Measurements from ENCODE around the gene ARL13B. TPM values are rescaled to one million over a fixed set of nuclear protein-coding genes. Genes with fewer than 3 reads are reported as not detected.

ARL13B gene
- total and polyA plus RNA-seq, 3 donors from 2014 or later: 6.2 to 15.4 (median 14.9) TPM

GRCh38 chr3:94089126-94089525, 109.2 kb downstream of the ARL13B start:
- Histone ChIP-seq H3K27me3 (no peaks in the 10 kb centered on the region), H3K4me3 (no peak overlapping the region), H3K36me3 (ENCODE audit: low read depth, missing control alignments) (no peaks in the 10 kb centered on the region), H3K9me3 (no peaks in the 10 kb centered on the region), H3K27ac (no peak overlapping the region), H3K4me1 (peaks cover 10% of the 10 kb centered on the region)
- no peak for DNase-seq
- no peak for TF ChIP-seq POLR2A (IDR thresholded peaks at IDR 0.05)
- no peak for TF ChIP-seq CTCF (IDR thresholded peaks at IDR 0.05)
- intact Hi-C loops (cut with DNase I; ENCODE audit: low total_unique reads): no loop called here
- 55 to 81% methylated on average over 1 of the region's 1 CpG for WGBS, 2 donors

- Histone ChIP-seq H3K4me1 (peaks cover 10% of the 10 kb centered on the region), H3K9me3 (no peaks in the 10 kb centered on the region), H3K36me3 (ENCODE audit: low read depth, missing control alignments) (no peaks in the 10 kb centered on the region), H3K4me3 (no peak overlapping the region), H3K27me3 (no peaks in the 10 kb centered on the region), H3K27ac (no peak overlapping the region)
- no peak for TF ChIP-seq CTCF (IDR thresholded peaks at IDR 0.05)
- TF ChIP-seq POLR2A (IDR thresholded peaks at IDR 0.05): no peak
- intact Hi-C loops (cut with DNase I; ENCODE audit: low total_unique reads): no loop called here
- no peak for DNase-seq
- 92 to 93% methylated on average over 1 of the region's 1 CpG for WGBS, 2 donors
Observed at GRCh38 chr3:94092086-94092485, 112.1 kb downstream of the ARL13B start.

GRCh38 chr3:94093151-94093550, 113.2 kb downstream of the ARL13B start:
- no peak overlapping the region for H3K4me3 ChIP-seq
- H3K36me3 ChIP-seq (ENCODE audit: low read depth, missing control alignments): no peaks in the 10 kb centered on the region
- no peaks in the 10 kb centered on the region for H3K9me3 ChIP-seq
- H3K4me1 ChIP-seq: peaks cover 7% of the 10 kb centered on the region
- no peaks in the 10 kb centered on the region for H3K27me3 ChIP-seq
- intact Hi-C loops (cut with DNase I; ENCODE audit: low total_unique reads): no loop called here
- H3K27ac ChIP-seq: no peak overlapping the region
- no peak for TF ChIP-seq CTCF (IDR thresholded peaks at IDR 0.05)
- no peak for TF ChIP-seq POLR2A (IDR thresholded peaks at IDR 0.05)
- WGBS, 2 donors: 76 to 79% methylated on average over 1 of the region's 1 CpG
- no peak for DNase-seq

- Histone ChIP-seq H3K4me3 (no peak overlapping the region), H3K9me3 (no peaks in the 10 kb centered on the region), H3K36me3 (ENCODE audit: low read depth, missing control alignments) (no peaks in the 10 kb centered on the region), H3K27me3 (no peaks in the 10 kb centered on the region), H3K27ac (peak overlapping the region; percentile 17 to 46), H3K4me1 (peaks cover 5% of the 10 kb centered on the region)
- intact Hi-C loops (cut with DNase I; ENCODE audit: low total_unique reads): no loop called here
- no peak for DNase-seq
- 95 to 100% methylated on average over 2 of the region's 2 CpGs for WGBS, 2 donors
- TF ChIP-seq POLR2A (IDR thresholded peaks at IDR 0.05) (no peak), CTCF (IDR thresholded peaks at IDR 0.05) (no peak)
Observed at GRCh38 chr3:94095111-94095510, 115.2 kb downstream of the ARL13B start.

- Histone ChIP-seq H3K4me3 (no peak overlapping the region), H3K4me1 (peaks cover 2% of the 10 kb centered on the region), H3K27ac (no peak overlapping the region), H3K9me3 (no peaks in the 10 kb centered on the region), H3K27me3 (no peaks in the 10 kb centered on the region), H3K36me3 (ENCODE audit: low read depth, missing control alignments) (no peaks in the 10 kb centered on the region)
- no peak for DNase-seq
- intact Hi-C loops (cut with DNase I; ENCODE audit: low total_unique reads): no loop called here
- WGBS, 2 donors: 62 to 75% methylated on average over 3 of the region's 3 CpGs
- TF ChIP-seq CTCF (IDR thresholded peaks at IDR 0.05): no peak
- no peak for TF ChIP-seq POLR2A (IDR thresholded peaks at IDR 0.05)
Observed at GRCh38 chr3:94098452-94098851, 118.5 kb downstream of the ARL13B start.
